NCI-H82 treated with DMSO at 0.1 percent for 48 hours (cell line): ENCODE data around the gene FIBIN.
A peak's percentile ranks its signal among the peaks of the same experiment; 100 is the strongest.
"Not testable (repeated sequence)": the region's sequence is repeated elsewhere in the genome, so short reads cannot be mapped to it uniquely, and the experiment has no call there.

Source experiments
- DNase-seq: peaks from one replicate; lab custom pipeline; 2025; ENCODE audit not compliant: unreplicated experiment; lab: John Stamatoyannopoulos, UW

Gene FIBIN

GRCh38 chr11:26976389-26976788 is 17.5 kb upstream of the FIBIN start:
- DNase-seq = no peak

GRCh38 chr11:26977209-26977608 is 16.7 kb upstream of the FIBIN start:
- DNase-seq = not testable (repeated sequence)

GRCh38 chr11:26983645-26984044 is 10.3 kb upstream of the FIBIN start:
- DNase-seq = no peak

GRCh38 chr11:26985470-26985869 is 8.4 kb upstream of the FIBIN start:
- DNase-seq = no peak

- no peak for DNase-seq
Observed at GRCh38 chr11:26985943-26986342, 8.0 kb upstream of the FIBIN start.

GRCh38 chr11:26987272-26987671 is 6.6 kb upstream of the FIBIN start:
- no peak for DNase-seq

- no peak for DNase-seq
Observed at GRCh38 chr11:26987731-26988130, 6.2 kb upstream of the FIBIN start.

- DNase-seq = no peak
Observed at GRCh38 chr11:26992031-26992541, 1.8 kb upstream of the FIBIN start.

GRCh38 chr11:26994631-26995095 is 751 bp downstream of the FIBIN start:
- DNase-seq = no peak

- no peak for DNase-seq
Observed at GRCh38 chr11:26995701-26996460, 2.0 kb downstream of the FIBIN start.

GRCh38 chr11:26997378-26997777 is 3.5 kb downstream of the FIBIN start:
- DNase-seq = no peak

- not testable (repeated sequence) for DNase-seq
Observed at GRCh38 chr11:27001136-27001730, 7.3 kb downstream of the FIBIN start.

- DNase-seq = no peak
Observed at GRCh38 chr11:27002431-27002830, 8.5 kb downstream of the FIBIN start.

GRCh38 chr11:27002838-27003237 is 8.9 kb downstream of the FIBIN start:
- DNase-seq = no peak

- no peak for DNase-seq
Observed at GRCh38 chr11:27004103-27004502, 10.2 kb downstream of the FIBIN start.

GRCh38 chr11:27008811-27009535 is 15.1 kb downstream of the FIBIN start:
- DNase-seq = no peak

- DNase-seq = no peak
Observed at GRCh38 chr11:27011560-27012233, 17.8 kb downstream of the FIBIN start.

GRCh38 chr11:27012234-27012921 is 18.5 kb downstream of the FIBIN start:
- no peak for DNase-seq

- no peak for DNase-seq
Observed at GRCh38 chr11:27013781-27014361, 20.0 kb downstream of the FIBIN start.

GRCh38 chr11:27018902-27019529 is 25.1 kb downstream of the FIBIN start:
- peak; percentile 5 for DNase-seq
